HEK293 (cell line): Measurements from ENCODE around the gene TBC1D17.

Experiments used
- CTCF ChIA-PET: fragments of 350-600 bp; formaldehyde crosslinking; extraction: SDS; loops from one replicate; lab custom pipeline; 2021; ENCODE audit warnings: antibody characterized with exemption; lab: Yijun Ruan, JAX
- POLR2A ChIA-PET: fragments of 300-600 bp; formaldehyde crosslinking; extraction: SDS; loops from one replicate; lab custom pipeline; 2020; ENCODE audit warnings: antibody characterized with exemption, inconsistent platforms; lab: Yijun Ruan, JAX
- H3K27ac ChIP-seq: fragments of 200-500 bp; sonication (Bioruptor generic); 2 replicates; pipeline ENCODE4 v1.5.1; 2014; ENCODE audit warnings: low read depth, low read length, control low read depth, inconsistent platforms; ENCODE audit errors: extremely low read depth
- H3K36me3 ChIP-seq, 2 experiments: fragments of 200-500 bp in 1 of 2; sonication (Bioruptor generic) in 1 of 2; 1 replicate in 1 of 2; 2 replicates in 1 of 2; pipeline ENCODE4 v1.5.1; 2014 to 2017; ENCODE audit warnings: inconsistent platforms in 2 of 2, low read length in 2 of 2; ENCODE audit not compliant: control insufficient read depth in 2 of 2, insufficient read depth in 1 of 2
- H3K4me1 ChIP-seq: fragments of 200-500 bp; sonication (Bioruptor generic); 2 replicates; pipeline ENCODE4 v1.5.1; 2014; ENCODE audit warnings: mild to moderate bottlenecking, low read length, inconsistent platforms; ENCODE audit not compliant: control insufficient read depth, insufficient read depth
- H3K4me3 ChIP-seq: 2 replicates; pipeline ENCODE4 v1.5.1; 2011; ENCODE audit warnings: low read depth, mild to moderate bottlenecking, control low read depth, low read length, moderate library complexity
- H3K9me3 ChIP-seq: fragments of 200-500 bp; sonication (Bioruptor generic); 2 replicates; pipeline ENCODE4 v1.5.1; 2014; ENCODE audit warnings: low read depth, low read length, inconsistent platforms; ENCODE audit not compliant: control insufficient read depth, insufficient read depth
- GLIS1 ChIP-seq: fragments of 450-650 bp; formaldehyde crosslinking; IDR thresholded peaks from 2 replicates; pipeline ENCODE4 v1.5.1; 2016; ENCODE audit warnings: missing biosample characterization, missing genetic modification characterization
- KLF16 ChIP-seq: fragments of 450-650 bp; formaldehyde crosslinking; IDR thresholded peaks from 2 replicates; pipeline ENCODE4 v1.5.1; 2017; ENCODE audit warnings: missing biosample characterization, missing genetic modification characterization
- OSR2 ChIP-seq: fragments of 450-650 bp; formaldehyde crosslinking; IDR thresholded peaks from 2 replicates; pipeline ENCODE4 v1.5.1; 2016; ENCODE audit warnings: missing biosample characterization, missing genetic modification characterization
- OVOL3 ChIP-seq: fragments of 450-650 bp; formaldehyde crosslinking; IDR thresholded peaks from 2 replicates; pipeline ENCODE4 v1.5.1; 2016; ENCODE audit warnings: missing biosample characterization, missing genetic modification characterization
- YY1 ChIP-seq: fragments of 450-650 bp; formaldehyde crosslinking; IDR thresholded peaks from 2 replicates; pipeline ENCODE4 v1.5.1; 2018; ENCODE audit warnings: missing biosample characterization, missing genetic modification characterization
- YY2 ChIP-seq: fragments of 450-650 bp; formaldehyde crosslinking; IDR thresholded peaks from 2 replicates; pipeline ENCODE4 v1.5.1; 2016; ENCODE audit warnings: missing biosample characterization, missing genetic modification characterization
- ZBTB44 ChIP-seq: fragments of 450-650 bp; IDR thresholded peaks from 2 replicates; pipeline ENCODE4 v1.5.1; 2018; ENCODE audit warnings: missing biosample characterization, mild to moderate bottlenecking, missing genetic modification characterization
- ZEB2 ChIP-seq: fragments of 450-650 bp; formaldehyde crosslinking; IDR thresholded peaks from 2 replicates; pipeline ENCODE4 v1.5.1; 2016; ENCODE audit warnings: missing biosample characterization, missing genetic modification characterization
- ZFP3 ChIP-seq: fragments of 450-650 bp; formaldehyde crosslinking; IDR thresholded peaks from 2 replicates; pipeline ENCODE4 v1.5.1; 2016; ENCODE audit warnings: low read depth, missing biosample characterization, missing genetic modification characterization
- ZNF132 ChIP-seq: fragments of 450-650 bp; formaldehyde crosslinking; IDR thresholded peaks from 2 replicates; pipeline ENCODE4 v1.5.1; 2017; ENCODE audit warnings: missing biosample characterization, missing genetic modification characterization, borderline replicate concordance
- ZNF19 ChIP-seq: fragments of 450-650 bp; formaldehyde crosslinking; IDR thresholded peaks from 2 replicates; pipeline ENCODE4; 2016; ENCODE audit warnings: missing biosample characterization, missing genetic modification characterization, low read depth
- ZNF362 ChIP-seq: fragments of 450-650 bp; formaldehyde crosslinking; IDR thresholded peaks from 2 replicates; pipeline ENCODE4 v1.5.1; 2016; ENCODE audit warnings: missing biosample characterization, missing genetic modification characterization
- ZNF518A ChIP-seq: fragments of 450-650 bp; formaldehyde crosslinking; conservative IDR thresholded peaks from 2 replicates; pipeline ENCODE4 v1.5.1; 2016; ENCODE audit warnings: low read depth, missing biosample characterization, missing genetic modification characterization
- ZNF645 ChIP-seq: fragments of 450-650 bp; formaldehyde crosslinking; IDR thresholded peaks from 2 replicates; pipeline ENCODE4; 2016; ENCODE audit warnings: missing biosample characterization, missing genetic modification characterization
- ZNF654 ChIP-seq: fragments of 450-650 bp; formaldehyde crosslinking; IDR thresholded peaks from 2 replicates; pipeline ENCODE4 v1.5.1; 2016; ENCODE audit warnings: low read depth, missing biosample characterization, missing genetic modification characterization
- ZNF701 ChIP-seq: fragments of 450-650 bp; formaldehyde crosslinking; IDR thresholded peaks from 2 replicates; pipeline ENCODE4 v1.5.1; 2016; ENCODE audit warnings: missing biosample characterization, missing genetic modification characterization
- ZNF837 ChIP-seq: fragments of 450-650 bp; formaldehyde crosslinking; IDR thresholded peaks from 2 replicates; pipeline ENCODE4 v1.5.1; 2016; ENCODE audit warnings: missing biosample characterization, missing genetic modification characterization
- ZSCAN5A ChIP-seq: fragments of 450-650 bp; formaldehyde crosslinking; IDR thresholded peaks from 2 replicates; pipeline ENCODE4 v1.5.1; 2016; ENCODE audit warnings: missing biosample characterization, missing genetic modification characterization

The TBC1D17 gene

GRCh38 chr19:49872245-49873128 lies 5.0 kb upstream of the TBC1D17 start:
- peak; percentile 41; the same call in 1 of the 2 replicates for TF ChIP-seq GLIS1
- no peak for TF ChIP-seq ZNF654 (tag by site-specific recombination)
- peak; percentile 93 for TF ChIP-seq ZFP3 (tag by site-specific recombination)
- no peak for TF ChIP-seq ZEB2 (tag by site-specific recombination)
- peak; percentile 64; the same call in 1 of the 2 replicates for TF ChIP-seq ZNF701 (tag by site-specific recombination)
- no peak for TF ChIP-seq ZNF362 (tag by site-specific recombination)
- TF ChIP-seq ZNF518A (tag by site-specific recombination) = no peak
- TF ChIP-seq ZNF837 (tag by site-specific recombination) = no peak
- no peak for TF ChIP-seq OVOL3 (tag by site-specific recombination)
- TF ChIP-seq YY2 (tag by site-specific recombination) = no peak
- TF ChIP-seq ZBTB44 (tag by site-specific recombination) = no peak
- TF ChIP-seq YY1 (tag by site-specific recombination) = no peak
- no peak for TF ChIP-seq KLF16 (tag by site-specific recombination)
- no peak for TF ChIP-seq ZSCAN5A (tag by site-specific recombination)
- no peak for TF ChIP-seq ZNF132
- TF ChIP-seq ZNF19 (tag by site-specific recombination) = no peak
- TF ChIP-seq ZNF645 (tag by site-specific recombination) = no peak
- no peak for TF ChIP-seq OSR2 (tag by site-specific recombination)

More at GRCh38 chr19:49872245-49873128, 5.0 kb upstream of the TBC1D17 start:
- ChIA-PET CTCF (interaction anchor here (0.6 kb wide), 1 partner anchor 70 kb away, joined by 3 read pairs; no protein-coding TSS in a partner anchor), POLR2A (no interaction called here)
- Histone ChIP-seq H3K36me3 (peaks cover 0 to 25% of the 10 kb centered on the region in 2 experiments; a peak in 1 of 3 replicates), H3K27ac (no peak overlapping the region), H3K4me1 (peaks cover 17% of the 10 kb centered on the region), H3K4me3 (no peak overlapping the region), H3K9me3 (no peaks in the 10 kb centered on the region)
